ENCODE measurements around the gene RPL39L. TPM values are rescaled to one million over a fixed set of nuclear protein-coding genes. Genes with fewer than 3 reads are reported as not detected.
A peak's percentile ranks its signal among the peaks of the same experiment; 100 is the strongest.

The RPL39L gene
- polyA plus RNA-seq, 1 donor = 13.1 TPM

DNA sequence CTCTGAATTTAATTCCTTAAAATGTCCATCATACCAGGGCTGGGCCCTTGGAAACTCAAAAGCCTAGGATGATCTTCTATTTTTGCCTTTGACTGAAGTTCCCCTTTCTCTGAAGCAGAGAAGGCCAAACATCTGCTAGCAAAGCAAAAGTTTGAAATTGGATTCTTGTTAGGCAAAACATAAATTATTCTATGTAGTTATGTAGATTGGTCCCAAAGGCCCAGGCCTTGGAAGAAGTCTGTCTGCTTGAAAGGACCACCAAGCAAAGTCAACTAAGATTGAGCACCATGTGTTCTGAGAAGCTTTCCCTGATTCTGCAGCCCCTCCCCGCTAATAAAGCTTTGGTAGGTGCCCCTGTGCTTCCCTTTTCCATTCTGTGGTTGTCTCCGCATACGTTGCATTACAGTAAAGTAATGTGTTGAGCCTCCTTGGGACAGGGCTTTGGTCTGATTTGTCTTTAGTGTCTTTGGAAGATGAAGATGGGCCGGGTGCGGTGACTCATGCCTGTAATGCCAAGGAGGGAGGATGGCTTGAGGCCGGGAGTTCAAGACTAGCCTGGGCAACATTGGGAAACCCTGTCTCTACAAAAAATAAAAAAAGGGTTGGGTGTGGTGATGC, 56.4 kb downstream of the RPL39L start:
- Histone ChIP-seq H3K36me3 (ENCODE audit: control insufficient read depth, insufficient read depth, low read length) (peaks cover under 1% of the 10 kb centered on the region), H3K27ac (ENCODE audit: low read length) (no peak overlapping the region), H3K27me3 (ENCODE audit: control insufficient read depth, insufficient read depth, low read length) (no peaks in the 10 kb centered on the region), H3K4me3 (ENCODE audit: low read length) (no peak overlapping the region), H3K4me1 (ENCODE audit: control insufficient read depth, insufficient read depth, low read length) (no peaks in the 10 kb centered on the region), H3K9me3 (ENCODE audit: control insufficient read depth, low read depth, low read length) (peaks cover 10% of the 10 kb centered on the region)
- no peak for DNase-seq
- whole genome bisulfite sequencing (ENCODE audit: insufficient coverage, low lambda C conversion rate) = 93% methylated on average over 3 of the region's 6 CpGs

DNA sequence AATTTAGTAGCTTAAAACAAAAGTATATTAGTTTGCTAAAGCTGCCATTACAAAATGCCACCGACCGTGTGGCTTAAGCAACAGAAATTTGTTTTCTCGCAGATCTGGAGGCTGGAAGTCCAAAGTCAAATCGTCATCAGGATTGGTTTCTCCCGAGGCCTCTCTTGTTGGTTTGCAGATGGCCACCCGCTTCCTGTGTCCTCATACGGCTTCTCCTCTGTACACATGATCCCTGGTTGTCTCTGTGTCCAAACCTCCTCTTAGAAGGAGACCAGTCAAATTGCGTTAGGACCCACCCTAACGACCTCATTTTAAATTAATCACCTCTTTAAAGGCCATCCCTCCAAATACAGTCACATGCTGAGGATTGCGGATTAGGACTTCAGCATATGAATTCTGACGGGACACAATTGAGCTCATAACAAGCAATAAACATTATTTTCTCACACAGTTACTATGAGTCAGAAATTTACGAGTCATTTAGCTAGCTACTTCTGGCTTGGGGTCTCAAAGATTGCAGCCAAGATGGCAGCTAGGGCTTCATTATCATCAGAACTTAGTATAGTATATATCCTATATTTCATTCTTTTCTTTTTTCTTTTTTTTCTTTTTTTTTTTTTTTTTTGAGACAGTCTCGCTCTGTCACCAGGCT, 58.4 kb downstream of the RPL39L start:
- H3K4me1 ChIP-seq (ENCODE audit: control insufficient read depth, insufficient read depth, low read length) = no peaks in the 10 kb centered on the region
- H3K27me3 ChIP-seq (ENCODE audit: control insufficient read depth, insufficient read depth, low read length) = no peaks in the 10 kb centered on the region
- H3K36me3 ChIP-seq (ENCODE audit: control insufficient read depth, insufficient read depth, low read length) = peaks cover 17% of the 10 kb centered on the region
- DNase-seq = no peak
- no CpG with 5 or more reads among the region's 13 CpGs for WGBS (ENCODE audit: insufficient coverage, low lambda C conversion rate)
- H3K27ac ChIP-seq (ENCODE audit: low read length) = no peak overlapping the region
- H3K9me3 ChIP-seq (ENCODE audit: control insufficient read depth, low read depth, low read length) = no peaks in the 10 kb centered on the region
- H3K4me3 ChIP-seq (ENCODE audit: low read length) = no peak overlapping the region

GRCh38 chr3:187079090-187080022, 59.9 kb downstream of the RPL39L start:
- Histone ChIP-seq H3K4me1 (ENCODE audit: control insufficient read depth, insufficient read depth, low read length) (no peaks in the 10 kb centered on the region), H3K4me3 (ENCODE audit: low read length) (no peak overlapping the region), H3K9me3 (ENCODE audit: control insufficient read depth, low read depth, low read length) (no peaks in the 10 kb centered on the region), H3K27ac (ENCODE audit: low read length) (no peak overlapping the region), H3K27me3 (ENCODE audit: control insufficient read depth, insufficient read depth, low read length) (no peaks in the 10 kb centered on the region), H3K36me3 (ENCODE audit: control insufficient read depth, insufficient read depth, low read length) (peaks cover 30% of the 10 kb centered on the region)
- DNase-seq = no peak
- 100% methylated on average over 1 of the region's 8 CpGs for WGBS (ENCODE audit: insufficient coverage, low lambda C conversion rate)

DNA sequence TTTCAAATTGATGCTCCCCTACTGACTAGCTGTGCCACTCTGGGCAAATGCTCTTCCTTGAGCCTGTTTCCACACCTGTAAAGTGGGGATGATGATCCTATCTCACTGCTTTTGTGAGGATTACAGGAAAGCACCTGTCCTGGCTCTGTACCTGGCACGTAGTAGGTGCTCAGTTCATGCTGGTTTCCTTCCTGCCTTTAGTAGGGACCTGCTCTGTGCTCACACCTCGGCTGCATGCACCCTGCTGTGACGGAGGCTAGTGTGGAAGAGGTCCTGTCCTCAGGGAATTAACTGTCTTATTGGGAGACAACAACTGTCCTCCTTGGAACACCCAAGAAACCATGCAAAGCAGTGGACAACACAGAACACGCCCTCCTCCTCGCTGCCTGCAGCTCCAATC, 61.8 kb downstream of the RPL39L start:
- WGBS (ENCODE audit: insufficient coverage, low lambda C conversion rate) = no CpG with 5 or more reads among the region's 5 CpGs
- peaks cover 33% of the 10 kb centered on the region for H3K36me3 ChIP-seq (ENCODE audit: control insufficient read depth, insufficient read depth, low read length)

GRCh38 chr3:187077085-187077484, 62.2 kb downstream of the RPL39L start:
- Histone ChIP-seq H3K27ac (ENCODE audit: low read length) (no peak overlapping the region), H3K36me3 (ENCODE audit: control insufficient read depth, insufficient read depth, low read length) (peaks cover 33% of the 10 kb centered on the region), H3K27me3 (ENCODE audit: control insufficient read depth, insufficient read depth, low read length) (no peaks in the 10 kb centered on the region), H3K4me1 (ENCODE audit: control insufficient read depth, insufficient read depth, low read length) (peaks cover 10% of the 10 kb centered on the region), H3K9me3 (ENCODE audit: control insufficient read depth, low read depth, low read length) (no peaks in the 10 kb centered on the region), H3K4me3 (ENCODE audit: low read length) (no peak overlapping the region)
- no peak for DNase-seq
- no CpG with 5 or more reads among the region's 3 CpGs for WGBS (ENCODE audit: insufficient coverage, low lambda C conversion rate)

More for the DNA sequence above, 61.8 kb downstream of the RPL39L start:
- Histone ChIP-seq H3K27me3 (ENCODE audit: control insufficient read depth, insufficient read depth, low read length) (no peaks in the 10 kb centered on the region), H3K27ac (ENCODE audit: low read length) (no peak overlapping the region), H3K9me3 (ENCODE audit: control insufficient read depth, low read depth, low read length) (no peaks in the 10 kb centered on the region), H3K4me1 (ENCODE audit: control insufficient read depth, insufficient read depth, low read length) (peaks cover 6% of the 10 kb centered on the region), H3K4me3 (ENCODE audit: low read length) (no peak overlapping the region)
- DNase-seq = no peak

DNA sequence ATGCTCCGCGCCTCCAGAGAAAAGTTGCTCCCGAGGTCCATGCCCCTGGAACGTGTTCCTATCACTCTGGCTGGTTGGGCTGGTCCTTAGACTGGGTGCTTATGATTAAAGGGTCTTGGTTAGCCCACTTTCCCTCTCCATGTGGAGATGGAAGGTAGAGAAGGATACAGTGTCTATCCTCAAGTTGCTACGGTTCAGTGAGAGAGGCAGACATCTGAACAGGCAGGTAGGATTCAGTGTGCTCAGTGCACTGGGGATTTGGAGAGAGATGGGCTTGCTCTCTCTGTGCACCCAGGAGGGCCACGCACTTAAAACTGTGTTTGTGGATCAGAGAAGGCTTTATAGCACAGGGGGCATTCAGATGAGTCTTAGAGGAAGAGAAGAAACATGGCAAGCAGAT, 63.0 kb downstream of the RPL39L start:
- Histone ChIP-seq H3K4me3 (ENCODE audit: low read length) (no peak overlapping the region), H3K27ac (ENCODE audit: low read length) (no peak overlapping the region), H3K4me1 (ENCODE audit: control insufficient read depth, insufficient read depth, low read length) (peaks cover 16% of the 10 kb centered on the region), H3K27me3 (ENCODE audit: control insufficient read depth, insufficient read depth, low read length) (no peaks in the 10 kb centered on the region), H3K9me3 (ENCODE audit: control insufficient read depth, low read depth, low read length) (no peaks in the 10 kb centered on the region), H3K36me3 (ENCODE audit: control insufficient read depth, insufficient read depth, low read length) (peaks cover 33% of the 10 kb centered on the region)
- WGBS (ENCODE audit: insufficient coverage, low lambda C conversion rate) = no CpG with 5 or more reads among the region's 6 CpGs
- no peak for DNase-seq

GRCh38 chr3:187074846-187075245, 64.5 kb downstream of the RPL39L start:
- DNase-seq = no peak
- Histone ChIP-seq H3K27ac (ENCODE audit: low read length) (no peak overlapping the region), H3K4me1 (ENCODE audit: control insufficient read depth, insufficient read depth, low read length) (peaks cover 16% of the 10 kb centered on the region), H3K27me3 (ENCODE audit: control insufficient read depth, insufficient read depth, low read length) (no peaks in the 10 kb centered on the region), H3K4me3 (ENCODE audit: low read length) (no peak overlapping the region), H3K9me3 (ENCODE audit: control insufficient read depth, low read depth, low read length) (no peaks in the 10 kb centered on the region), H3K36me3 (ENCODE audit: control insufficient read depth, insufficient read depth, low read length) (peaks cover 37% of the 10 kb centered on the region)

DNA sequence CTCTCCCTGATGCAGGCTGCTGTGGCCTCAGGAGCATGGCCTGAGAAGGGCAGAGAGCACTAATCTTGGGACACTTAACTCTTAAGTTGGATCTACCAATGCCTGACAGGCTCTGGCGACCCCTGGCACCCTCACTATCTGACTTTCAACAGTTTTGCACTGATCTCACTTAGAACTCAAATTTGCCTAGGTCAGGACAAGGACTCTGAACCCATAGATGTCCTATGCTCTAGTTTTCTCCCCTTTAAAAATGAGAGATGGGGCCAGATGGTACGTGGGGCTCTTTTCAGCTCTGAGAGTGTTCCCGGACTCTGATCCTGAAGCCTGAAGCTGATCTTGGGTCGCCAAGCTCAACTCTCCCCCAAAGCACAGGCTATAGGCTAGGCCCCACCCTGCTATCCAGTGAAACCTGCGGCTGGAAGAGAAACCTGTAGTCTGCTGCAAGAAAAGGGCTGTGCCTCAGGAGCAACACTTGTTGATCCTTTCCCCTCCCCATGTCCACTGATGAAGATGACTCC, 65.7 kb downstream of the RPL39L start:
- peaks cover 18% of the 10 kb centered on the region for H3K4me1 ChIP-seq (ENCODE audit: control insufficient read depth, insufficient read depth, low read length)
- H3K36me3 ChIP-seq (ENCODE audit: control insufficient read depth, insufficient read depth, low read length) = peaks cover 38% of the 10 kb centered on the region
- DNase-seq = peak; percentile 70 to 84
- H3K27me3 ChIP-seq (ENCODE audit: control insufficient read depth, insufficient read depth, low read length) = no peaks in the 10 kb centered on the region
- peak overlapping the region; percentile 72 for H3K27ac ChIP-seq (ENCODE audit: low read length)
- H3K9me3 ChIP-seq (ENCODE audit: control insufficient read depth, low read depth, low read length) = no peaks in the 10 kb centered on the region
- no peak overlapping the region for H3K4me3 ChIP-seq (ENCODE audit: low read length)
- WGBS (ENCODE audit: insufficient coverage, low lambda C conversion rate) = no CpG with 5 or more reads among the region's 5 CpGs

DNA sequence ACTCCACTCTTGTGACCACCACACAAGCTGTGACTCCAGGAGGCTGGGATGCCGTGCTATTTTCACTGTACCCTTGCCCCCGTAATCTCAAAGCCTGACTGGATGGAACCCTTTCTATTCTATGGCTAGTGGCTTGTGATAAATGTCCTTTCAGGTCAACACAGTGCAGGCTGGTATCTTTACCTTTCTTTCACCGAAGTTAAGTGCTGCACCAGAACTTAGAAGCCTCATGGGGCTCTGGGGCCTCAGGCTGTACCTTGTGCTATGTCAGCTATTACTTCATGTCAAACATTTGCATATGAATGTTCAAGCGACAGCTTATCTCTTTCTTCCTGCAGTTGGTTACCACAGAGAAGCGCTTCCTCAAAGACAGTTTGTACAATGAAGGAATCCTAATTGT, 66.8 kb downstream of the RPL39L start:
- Histone ChIP-seq H3K36me3 (ENCODE audit: control insufficient read depth, insufficient read depth, low read length) (peaks cover 37% of the 10 kb centered on the region), H3K4me1 (ENCODE audit: control insufficient read depth, insufficient read depth, low read length) (peaks cover 21% of the 10 kb centered on the region), H3K9me3 (ENCODE audit: control insufficient read depth, low read depth, low read length) (no peaks in the 10 kb centered on the region), H3K27ac (ENCODE audit: low read length) (peak overlapping the region; percentile 72), H3K4me3 (ENCODE audit: low read length) (no peak overlapping the region), H3K27me3 (ENCODE audit: control insufficient read depth, insufficient read depth, low read length) (no peaks in the 10 kb centered on the region)
- no CpG with 5 or more reads among the region's 5 CpGs for WGBS (ENCODE audit: insufficient coverage, low lambda C conversion rate)
- DNase-seq = peak; percentile 78 to 91

GRCh38 chr3:187072102-187072501, 67.2 kb downstream of the RPL39L start:
- no CpG with 5 or more reads among the region's 3 CpGs for WGBS (ENCODE audit: insufficient coverage, low lambda C conversion rate)
- DNase-seq = no peak
- H3K4me1 ChIP-seq (ENCODE audit: control insufficient read depth, insufficient read depth, low read length) = peaks cover 21% of the 10 kb centered on the region
- peaks cover 35% of the 10 kb centered on the region for H3K36me3 ChIP-seq (ENCODE audit: control insufficient read depth, insufficient read depth, low read length)
- peak overlapping the region; percentile 72 for H3K27ac ChIP-seq (ENCODE audit: low read length)
- no peaks in the 10 kb centered on the region for H3K9me3 ChIP-seq (ENCODE audit: control insufficient read depth, low read depth, low read length)
- H3K27me3 ChIP-seq (ENCODE audit: control insufficient read depth, insufficient read depth, low read length) = no peaks in the 10 kb centered on the region
- H3K4me3 ChIP-seq (ENCODE audit: low read length) = no peak overlapping the region

All from large intestine (tissue), 3 donors.